NOMO-1 treated with dmso at 0.1 percent for 144 hours (cell line): ENCODE measurements around the gene PRR23B.
"Not testable (repeated sequence)": the region's sequence is repeated elsewhere in the genome, so short reads cannot be mapped to it uniquely, and the experiment has no call there.

Source experiments
- DNase-seq: peaks from one replicate; lab custom pipeline; 2025; ENCODE audit not compliant: unreplicated experiment; lab: John Stamatoyannopoulos, UW

PRR23B gene

DNA sequence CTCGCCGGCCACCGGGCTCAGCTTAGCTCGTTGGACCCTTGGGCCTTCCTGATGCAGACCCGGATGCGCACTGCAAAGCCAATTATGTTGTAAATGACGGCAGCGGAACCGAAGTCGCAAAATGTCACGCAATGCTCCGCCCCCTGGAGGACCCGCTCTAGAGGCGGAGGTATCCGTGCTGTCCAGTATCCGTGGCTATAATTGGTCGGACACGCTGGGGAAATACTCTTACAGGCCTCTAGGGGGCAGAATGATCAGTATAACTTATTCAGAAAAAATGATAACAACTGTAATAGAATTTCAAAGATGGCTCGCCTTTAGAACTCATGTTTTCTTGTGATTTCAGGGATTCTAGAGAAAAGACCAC lies at the start of gene PRR23B:
Gene PRR23B (minus strand): TSS at position 59 of the 367 bp plus-strand sequence. CDS start 265 bp downstream, outside the sequence.
- DNase-seq = no peak

DNA sequence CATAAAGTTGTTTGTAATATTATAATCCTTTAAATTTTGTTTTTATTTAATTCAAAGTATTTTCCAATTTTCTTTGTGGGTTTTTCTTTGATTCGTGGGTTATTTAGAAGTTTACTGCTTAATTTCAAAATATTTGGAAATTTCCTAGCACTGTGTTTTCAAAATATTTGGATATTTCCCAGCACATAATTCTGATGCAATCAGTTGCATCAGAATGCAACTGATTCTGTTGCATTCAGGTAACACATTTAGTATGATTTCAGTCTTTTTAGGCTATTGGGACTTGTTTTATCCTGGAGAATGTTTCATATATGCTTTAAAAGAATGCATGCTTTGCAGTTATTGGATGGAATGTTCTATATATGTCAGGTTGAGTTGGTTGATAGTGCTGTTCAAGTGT lies 42.2 kb upstream of the PRR23B start:
- no peak for DNase-seq

DNA sequence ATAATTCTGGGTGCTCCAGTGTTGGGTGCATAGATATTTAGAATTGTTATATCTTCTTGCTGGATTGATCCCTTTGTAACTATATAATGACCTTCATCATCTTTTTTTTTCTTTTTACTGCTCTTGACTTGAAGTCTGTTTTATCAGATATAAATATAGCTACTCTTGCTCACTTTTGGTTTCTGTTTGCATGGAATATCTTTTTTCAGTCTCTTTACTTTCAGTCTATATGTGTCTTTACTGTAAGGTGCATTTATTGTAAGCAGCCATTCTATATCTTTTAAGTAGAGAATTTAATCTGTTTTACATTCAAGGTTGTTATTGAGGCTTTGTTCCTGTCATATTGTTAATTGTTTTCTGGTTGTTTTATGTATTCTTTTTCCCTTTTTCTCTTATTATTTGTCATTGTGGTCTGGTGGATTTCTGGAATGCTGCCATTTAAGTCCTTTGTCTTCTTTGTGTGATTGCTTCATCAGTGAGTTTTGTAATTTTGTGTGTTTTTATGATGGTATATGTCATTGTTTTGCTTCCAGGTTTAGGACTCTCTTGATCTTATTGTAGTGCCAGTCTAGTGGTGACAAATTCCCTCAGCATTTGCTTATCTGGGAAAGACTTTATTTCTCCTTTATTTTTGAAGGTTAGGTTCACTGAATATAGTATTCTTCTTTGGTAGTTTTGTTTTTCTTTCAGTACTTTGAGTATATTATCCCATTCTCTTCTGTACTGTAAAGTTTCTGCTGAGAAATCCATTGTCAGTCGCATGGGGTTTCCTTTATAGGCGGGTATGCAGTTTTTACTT lies 32.3 kb upstream of the PRR23B start:
- DNase-seq = no peak

DNA sequence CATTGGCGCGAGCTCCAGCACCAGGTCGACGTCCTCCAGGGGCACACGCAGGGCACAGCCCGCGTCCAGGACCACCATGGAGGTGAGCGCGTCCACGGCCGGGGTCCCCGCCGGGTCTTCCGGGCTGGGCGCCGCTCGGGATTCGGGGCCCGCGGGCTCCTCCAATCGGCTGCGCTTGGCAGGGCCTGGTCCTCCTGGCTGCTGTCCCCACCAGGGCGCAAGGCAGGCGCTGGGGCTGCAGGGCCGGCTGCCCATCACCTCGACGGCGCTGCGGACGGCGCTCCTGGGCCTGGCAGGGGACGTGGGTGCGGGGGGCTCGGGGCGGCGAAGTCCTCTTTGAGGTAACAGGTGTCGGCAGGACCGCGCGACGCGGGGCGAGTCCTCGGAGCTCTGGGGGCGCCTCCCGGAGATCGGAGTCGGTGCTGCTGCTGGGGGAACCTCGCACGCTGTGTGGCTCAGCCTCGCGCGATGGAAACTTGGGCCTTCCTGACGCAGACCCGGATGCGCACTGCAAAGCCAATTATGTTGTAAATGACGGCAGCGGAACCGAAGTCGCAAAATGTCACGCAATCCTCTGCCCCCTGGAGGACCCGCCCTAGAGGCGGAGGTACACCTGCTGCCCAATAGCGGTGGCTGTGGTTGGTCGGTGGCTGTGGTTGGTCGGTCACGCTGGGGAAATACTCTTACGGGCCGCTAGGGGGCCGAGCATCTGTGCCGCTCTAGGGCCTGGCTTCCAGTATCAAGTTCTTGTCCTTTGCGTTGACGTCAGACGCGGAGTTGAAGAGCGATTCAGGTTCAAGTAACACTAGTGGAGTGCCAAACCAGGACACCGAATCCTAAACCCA lies 23.9 kb upstream of the PRR23B start, which contains the start of gene PRR23C:
Gene PRR23C (minus strand): TSS at position 527 of the 845 bp plus-strand sequence. CDS start 272 bp downstream, at position 255.
- DNase-seq = no peak

DNA sequence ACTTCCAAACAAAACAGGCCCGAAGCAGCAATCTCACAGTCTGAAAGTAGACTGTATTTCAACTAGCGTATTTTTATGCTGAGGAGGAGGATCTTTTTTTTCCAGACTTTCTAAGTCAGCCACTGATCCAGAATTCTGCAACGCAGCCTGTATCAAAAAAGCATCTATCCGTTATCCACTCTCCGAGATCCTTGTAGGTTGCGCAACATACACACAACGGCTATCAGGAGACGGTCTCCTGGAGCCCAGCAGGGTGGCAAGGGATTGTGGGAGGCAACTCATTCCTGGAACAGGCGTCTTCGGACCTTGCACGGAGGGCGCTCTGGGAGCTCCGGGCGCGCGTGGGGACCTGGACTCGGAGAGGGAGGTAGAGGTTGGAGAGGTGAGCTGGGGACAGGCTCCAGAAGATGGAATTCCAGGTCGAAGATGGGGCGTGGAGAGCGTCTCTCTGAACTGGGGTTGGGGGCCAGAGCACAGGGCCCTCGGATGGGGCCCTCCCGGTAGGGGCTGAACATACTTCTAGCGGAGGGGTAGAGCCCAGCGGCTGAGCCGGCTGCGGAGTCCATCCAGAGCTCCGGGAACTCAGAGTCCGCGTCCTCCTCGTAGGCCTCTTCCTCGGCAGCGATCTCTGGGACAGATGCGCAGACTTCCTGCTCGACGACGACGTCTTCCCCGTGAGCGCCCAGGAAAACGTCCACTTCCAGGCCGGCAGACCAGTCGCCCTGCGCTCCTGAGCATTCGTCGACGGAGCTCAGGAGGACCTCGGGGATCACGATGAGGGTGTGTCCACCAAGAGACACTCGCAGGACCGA lies 23.0 kb upstream of the PRR23B start:
- DNase-seq = no peak

DNA sequence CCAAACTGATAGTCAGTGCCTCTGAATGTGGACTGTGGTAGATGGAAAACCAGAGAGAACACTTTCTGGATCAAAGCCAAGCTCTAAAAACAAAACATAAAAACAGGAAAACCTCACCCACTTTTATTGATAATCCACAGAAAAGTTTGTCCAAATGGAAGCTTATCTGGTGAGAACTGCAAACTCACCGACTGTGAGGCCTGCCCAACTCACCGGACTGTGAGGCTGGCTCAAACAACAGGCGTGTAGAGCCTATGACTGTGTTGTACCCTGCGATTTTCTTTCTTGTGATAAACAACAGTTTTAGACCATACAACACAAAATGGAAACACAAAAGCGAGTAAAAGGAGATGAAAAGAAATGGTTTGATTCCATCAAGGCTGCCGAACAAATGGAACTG lies 16.8 kb upstream of the PRR23B start:
- DNase-seq = no peak

DNA sequence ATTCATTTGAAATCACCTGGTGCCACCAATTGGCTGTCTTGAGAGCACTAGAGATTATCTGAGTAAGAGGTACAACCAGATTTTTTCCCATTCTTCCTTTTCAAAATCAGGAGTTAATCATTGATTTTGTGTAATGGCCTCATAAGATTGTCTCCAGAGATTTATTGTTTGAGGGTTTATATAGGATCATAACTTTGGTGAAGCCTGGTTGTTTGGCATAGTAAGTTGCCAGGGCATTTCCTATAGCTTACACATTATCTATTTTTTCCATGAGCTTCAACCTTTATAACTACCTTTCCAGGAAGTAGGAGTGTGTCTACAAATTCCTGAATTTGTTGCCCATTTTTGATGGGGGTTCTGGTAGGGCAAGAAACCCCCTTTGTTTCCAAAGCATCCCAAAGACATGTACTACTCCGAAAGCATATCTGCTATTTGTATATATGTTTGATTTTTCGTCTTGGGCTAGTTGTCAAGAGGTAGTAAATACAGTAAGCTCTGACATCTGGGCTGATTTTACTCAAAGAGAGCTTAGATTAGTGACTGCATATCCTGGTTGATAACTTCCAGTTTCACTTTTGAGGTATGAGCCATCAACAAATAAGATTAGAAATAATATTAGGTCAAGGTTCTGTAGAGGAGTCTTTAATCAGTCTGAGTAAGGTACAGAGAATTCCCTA lies 11.7 kb upstream of the PRR23B start:
- no peak for DNase-seq

DNA sequence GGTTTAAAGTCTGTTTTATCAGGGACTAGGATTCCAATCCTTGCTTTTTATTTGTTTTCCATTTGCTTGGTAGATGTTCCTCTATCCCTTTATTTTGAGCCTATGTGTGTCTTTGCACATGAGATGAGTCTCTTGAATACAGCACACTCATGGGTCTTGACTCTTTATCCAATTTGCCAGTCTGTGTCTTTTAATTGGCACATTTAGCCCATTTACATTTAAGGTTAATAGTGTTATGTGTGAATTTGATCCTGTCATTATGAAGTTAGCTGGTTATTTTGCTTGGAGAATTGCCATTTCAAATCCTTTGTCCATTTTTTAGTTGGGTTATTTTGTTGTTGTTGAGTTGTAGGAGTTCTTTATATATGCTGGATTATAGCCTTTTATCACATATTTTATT lies 9.8 kb upstream of the PRR23B start:
- not testable (repeated sequence) for DNase-seq

DNA sequence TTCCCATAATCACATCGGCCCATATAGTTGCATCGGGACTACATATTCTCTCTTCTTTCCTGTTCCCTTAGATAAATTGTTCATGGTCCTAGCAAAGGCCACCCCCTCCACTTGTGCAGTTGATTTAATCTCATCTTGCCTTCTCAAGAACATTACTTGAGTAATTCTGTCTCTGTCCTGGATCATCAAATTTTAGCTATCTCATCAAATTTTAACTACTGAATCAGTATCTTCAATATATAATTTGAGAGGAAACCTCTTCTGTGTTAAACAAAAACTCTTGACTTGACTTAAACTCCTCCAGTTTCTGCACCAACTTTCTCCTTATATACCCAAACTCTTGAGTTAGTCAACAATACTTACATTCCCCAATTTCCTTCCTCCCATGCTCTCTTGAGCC lies 4.2 kb upstream of the PRR23B start:
- DNase-seq = no peak

DNA sequence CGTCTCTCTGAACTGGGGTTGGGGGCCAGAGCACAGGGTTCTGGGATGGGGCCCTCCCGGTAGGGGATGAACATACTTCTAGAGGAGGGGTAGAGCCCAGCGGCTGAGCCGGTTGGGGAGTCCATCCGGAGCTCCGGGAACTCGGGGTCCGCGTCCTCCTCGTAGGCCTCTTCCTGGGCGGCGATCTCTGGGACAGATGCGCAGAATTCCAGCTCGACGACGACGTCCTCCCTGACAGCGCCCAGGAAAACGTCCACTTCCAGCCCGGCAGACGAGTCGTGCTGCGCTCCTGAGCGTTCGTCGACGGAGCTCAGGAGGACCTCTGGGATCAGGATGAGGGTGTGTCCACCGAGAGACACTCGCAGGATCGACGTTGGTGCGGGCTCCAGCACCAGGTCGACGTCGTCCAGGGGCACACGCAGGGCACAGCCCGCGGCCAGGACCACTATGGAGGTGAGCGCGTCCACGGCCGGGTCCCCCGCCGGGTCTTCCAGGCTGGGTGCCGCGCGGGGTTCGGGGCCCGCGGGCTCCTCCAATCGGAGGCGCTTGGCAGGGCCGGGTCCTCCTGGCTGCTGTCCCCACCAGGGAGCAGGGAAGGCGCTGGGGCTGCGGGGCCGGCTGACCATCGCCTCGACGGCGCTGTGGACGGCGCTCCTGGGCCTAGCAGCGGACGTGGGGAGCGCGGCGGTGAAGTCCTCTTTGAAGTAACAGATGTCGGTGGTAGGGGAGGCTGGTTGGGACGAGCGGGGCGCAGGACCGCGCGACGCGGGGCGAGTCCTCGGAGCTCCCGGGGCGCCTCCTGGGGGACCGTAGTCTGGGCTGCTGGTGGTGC lies 474 bp downstream of the PRR23B start:
- no peak for DNase-seq

DNA sequence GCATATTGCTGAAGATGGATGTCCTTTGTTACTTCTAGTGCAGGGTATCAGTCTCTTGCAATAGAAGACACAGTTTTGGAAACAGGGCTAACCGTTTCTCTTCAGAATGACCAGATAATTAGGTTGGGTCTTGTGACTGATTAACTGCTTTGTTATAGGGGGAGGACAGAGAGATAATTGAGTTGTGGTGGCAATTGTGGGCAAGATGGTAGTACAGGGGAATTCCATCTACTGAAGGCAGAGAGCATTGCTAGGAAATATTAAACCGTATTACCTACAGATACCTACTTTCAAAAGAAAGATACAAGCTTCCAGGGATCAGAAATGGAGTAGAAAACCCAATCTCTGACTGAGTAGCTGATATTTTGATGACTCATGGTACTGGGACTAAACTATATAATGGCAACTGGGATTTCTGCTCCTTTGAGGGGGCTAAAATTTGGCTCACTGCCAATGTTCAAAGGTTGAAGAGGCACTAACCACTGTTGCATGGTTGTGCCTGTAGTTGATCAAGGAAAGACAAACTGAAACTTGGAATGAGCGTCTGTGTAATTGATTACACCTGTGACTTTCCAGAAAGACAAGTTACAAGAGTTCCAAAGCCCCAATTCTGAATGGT lies 4.2 kb downstream of the PRR23B start:
- DNase-seq = no peak

DNA sequence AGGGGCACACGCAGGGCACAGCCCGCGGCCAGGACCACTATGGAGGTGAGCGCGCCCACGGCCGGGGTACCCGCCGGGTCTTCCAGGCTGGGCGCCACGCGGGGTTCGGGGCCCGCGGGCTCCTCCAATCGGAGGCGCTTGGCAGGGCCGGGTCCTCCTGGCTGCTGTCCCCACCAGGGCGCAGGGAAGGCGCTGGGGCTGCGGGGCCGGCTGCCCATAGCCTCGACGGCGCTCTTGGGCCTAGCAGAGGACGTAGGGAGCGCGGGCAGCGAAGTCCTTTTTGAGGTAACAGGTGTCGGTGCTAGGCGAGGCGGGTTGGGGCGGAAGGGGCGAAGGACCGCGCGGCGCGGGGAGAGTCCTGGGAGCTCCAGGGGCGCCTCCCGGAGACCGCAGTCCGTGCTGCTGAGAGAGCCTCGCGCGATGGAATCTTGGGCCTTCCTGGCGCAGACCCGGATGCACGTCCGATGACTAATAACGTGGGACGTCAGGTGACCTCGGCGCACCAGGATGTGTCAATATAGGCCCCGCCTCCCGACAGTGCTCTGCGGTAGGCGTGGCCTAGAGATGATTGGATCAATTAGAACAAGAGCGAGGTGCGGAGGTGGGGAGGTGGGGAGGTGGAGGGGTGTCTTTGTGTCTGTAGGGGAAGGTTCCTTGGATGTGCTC lies 14.5 kb downstream of the PRR23B start, which contains the start of gene PRR23A:
Gene PRR23A (minus strand): TSS at position 218 of the 666 bp plus-strand sequence. CDS start 0 bp downstream, at position 218.
- DNase-seq = no peak

DNA sequence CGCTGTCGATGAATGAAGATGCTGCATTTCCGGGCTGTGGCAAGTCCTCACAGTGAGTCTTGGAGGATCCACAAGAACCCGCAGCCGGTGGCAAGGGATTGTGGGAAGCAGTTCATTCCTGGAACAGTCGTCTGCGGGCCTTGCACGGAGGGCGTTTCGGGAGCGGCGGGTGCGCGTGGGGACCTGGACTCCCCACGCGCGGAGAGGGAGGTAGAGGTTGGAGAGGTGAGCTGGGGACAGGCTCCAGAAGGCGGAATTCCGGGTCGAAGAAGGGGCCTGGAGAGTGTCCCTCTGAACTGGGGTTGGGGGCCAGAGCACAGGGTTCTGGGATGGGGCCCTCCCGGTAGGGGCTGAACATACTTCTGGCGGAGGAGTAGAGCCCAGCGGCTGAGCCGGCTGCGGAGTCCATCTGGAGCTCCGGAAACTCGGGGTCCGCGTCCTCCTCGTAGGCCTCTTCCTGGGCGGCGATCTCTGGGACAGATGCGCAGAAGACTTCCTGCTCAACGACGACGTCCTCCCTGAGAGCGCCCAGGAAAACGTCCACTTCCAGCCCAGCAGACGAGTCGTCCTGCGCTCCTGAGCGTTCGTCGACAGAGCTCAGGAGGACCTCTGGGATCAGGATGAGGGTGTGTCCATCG lies 15.3 kb downstream of the PRR23B start:
- DNase-seq = no peak

DNA sequence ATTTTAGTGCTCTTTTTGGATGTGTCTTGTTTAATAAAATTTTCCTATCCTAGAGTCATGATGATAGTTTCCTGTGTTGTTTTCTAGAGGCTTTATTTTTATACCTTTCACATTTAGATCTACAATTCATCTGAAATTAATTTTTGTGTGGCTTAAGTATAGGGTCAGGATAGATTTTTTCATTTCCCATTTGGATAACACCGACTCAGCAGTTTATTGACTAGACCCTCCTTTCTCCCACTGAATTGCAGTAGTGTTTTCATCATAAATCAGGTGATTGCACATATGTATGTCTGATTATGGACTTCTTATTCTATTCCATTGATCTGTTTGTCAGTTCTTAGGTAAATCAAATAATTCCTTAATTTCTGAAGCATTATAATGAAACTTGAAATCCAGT lies 25.0 kb downstream of the PRR23B start:
- DNase-seq = no peak

DNA sequence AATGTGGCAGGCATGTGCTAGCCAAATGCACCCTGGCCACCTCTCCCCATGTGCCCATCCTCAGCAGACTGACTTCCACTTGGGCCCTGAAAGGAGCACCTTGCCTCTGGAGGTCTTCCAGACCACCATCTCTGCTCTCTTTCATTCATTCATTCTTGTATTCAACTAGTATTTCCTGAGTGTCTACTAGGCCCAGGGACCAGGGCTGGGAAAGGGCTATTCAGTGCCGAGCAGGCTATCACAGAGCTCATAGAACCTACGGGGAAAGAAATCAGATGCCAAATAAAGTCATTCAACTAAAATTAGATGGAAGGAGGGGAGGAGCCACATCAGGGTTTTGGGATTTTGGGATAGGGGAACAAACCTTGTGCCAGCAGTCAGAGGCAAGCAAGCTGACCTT lies 33.5 kb downstream of the PRR23B start:
- no peak for DNase-seq

DNA sequence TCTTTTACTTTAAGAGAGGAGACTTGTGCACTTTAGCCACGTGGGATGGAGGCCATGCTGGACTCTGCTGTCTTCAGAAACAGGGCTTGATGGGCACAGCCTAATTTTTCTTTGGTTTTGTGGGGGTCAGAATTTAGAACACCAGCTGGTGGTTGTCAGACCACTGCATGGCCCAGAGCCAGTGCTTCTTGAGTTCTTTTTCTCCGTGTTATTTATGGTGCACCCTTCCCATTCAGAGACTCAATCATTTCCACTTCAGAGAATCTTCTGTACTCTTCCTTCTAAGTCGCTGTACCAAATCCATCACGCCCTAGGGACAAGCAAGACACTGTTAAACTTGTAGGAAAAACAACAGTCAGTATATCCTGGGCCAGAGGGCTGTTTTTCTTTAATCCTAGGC lies 34.8 kb downstream of the PRR23B start:
- no peak for DNase-seq

DNA sequence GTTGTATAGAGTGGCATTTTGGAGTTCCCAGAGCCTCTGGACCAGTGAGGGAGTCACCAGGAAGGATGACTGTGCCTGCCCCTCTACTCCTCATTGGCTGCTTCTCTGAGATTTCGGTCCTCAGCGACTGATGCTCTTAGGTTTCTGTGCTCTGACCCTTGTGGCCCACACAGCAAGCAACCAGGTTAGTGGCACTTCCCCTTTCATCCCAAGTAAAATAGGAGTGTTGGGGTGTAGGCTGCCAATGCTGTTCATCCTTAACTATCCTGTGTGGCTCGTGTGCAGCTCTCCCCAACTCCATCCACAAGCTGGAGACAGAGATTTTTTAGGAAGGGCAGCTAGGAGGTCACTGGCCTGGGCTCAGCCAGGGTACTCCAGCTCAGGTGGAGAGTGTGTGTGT lies 35.9 kb downstream of the PRR23B start:
- no peak for DNase-seq

DNA sequence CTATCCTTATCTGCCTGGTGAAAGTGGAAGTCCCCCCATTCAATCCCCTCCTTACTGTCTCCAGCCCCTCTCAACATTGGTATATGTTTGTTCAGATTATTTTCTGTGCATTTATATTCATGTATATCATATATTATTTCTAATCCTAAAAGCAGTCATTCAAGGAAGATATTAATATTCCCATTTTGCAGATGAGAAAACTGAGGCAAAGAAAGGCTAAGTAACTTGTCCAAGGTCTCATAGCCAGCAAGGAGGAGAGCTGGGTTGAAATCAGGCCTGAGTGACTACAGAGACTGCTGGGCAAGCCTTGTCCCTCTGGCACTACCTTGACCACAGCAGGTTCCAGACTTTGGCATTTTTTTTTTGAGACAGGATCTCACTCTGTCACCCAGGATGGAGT lies 44.7 kb downstream of the PRR23B start:
- no peak for DNase-seq
